ENCODE data around the gene NLK.

DNA sequence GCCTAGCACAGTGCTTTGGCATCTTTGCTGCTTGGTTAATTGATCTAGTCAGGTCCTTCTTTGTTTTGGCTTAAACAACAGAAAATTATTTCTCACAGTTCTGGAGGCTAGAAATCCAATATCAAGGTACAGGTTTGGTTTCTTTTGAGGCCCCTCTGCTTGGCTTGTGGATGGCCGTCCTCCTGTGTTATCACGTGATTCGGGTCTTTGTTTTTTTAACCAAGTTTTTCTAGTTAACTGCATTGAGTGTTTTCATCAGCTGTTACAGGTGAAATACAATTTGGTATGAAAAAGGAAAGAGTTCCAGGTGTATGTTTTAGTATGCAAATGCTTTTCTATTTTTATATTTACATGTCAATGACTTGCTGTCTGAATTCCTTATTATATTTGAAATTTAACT is 2.8 kb downstream of the NLK start:
- TF ChIP-seq POLR2AphosphoS5 (IDR thresholded peaks at IDR 0.05; ENCODE audit: low read length) (no peak), NRF1 (conservative IDR thresholded peaks at IDR 0.05; ENCODE audit: low read depth, low read length) (no peak), SPI1 (IDR thresholded peaks at IDR 0.05; ENCODE audit: borderline replicate concordance, insufficient read depth, low read depth, low read length) (no peak), POLR2A (IDR thresholded peaks at IDR 0.05; ENCODE audit: low read depth, low read length) (no peak), SIN3A (IDR thresholded peaks at IDR 0.05; ENCODE audit: low read depth, low read length) (no peak)
- TF ChIP-seq, protein P1, sequence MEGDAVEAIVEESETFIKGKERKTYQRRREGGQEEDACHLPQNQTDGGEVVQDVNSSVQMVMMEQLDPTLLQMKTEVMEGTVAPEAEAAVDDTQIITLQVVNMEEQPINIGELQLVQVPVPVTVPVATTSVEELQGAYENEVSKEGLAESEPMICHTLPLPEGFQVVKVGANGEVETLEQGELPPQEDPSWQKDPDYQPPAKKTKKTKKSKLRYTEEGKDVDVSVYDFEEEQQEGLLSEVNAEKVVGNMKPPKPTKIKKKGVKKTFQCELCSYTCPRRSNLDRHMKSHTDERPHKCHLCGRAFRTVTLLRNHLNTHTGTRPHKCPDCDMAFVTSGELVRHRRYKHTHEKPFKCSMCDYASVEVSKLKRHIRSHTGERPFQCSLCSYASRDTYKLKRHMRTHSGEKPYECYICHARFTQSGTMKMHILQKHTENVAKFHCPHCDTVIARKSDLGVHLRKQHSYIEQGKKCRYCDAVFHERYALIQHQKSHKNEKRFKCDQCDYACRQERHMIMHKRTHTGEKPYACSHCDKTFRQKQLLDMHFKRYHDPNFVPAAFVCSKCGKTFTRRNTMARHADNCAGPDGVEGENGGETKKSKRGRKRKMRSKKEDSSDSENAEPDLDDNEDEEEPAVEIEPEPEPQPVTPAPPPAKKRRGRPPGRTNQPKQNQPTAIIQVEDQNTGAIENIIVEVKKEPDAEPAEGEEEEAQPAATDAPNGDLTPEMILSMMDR (IDR thresholded peaks at IDR 0.05 in 2 of 3, conservative IDR thresholded peaks at IDR 0.05 in 1 of 3; ENCODE audit: control insufficient read depth in 2 of 3, extremely low read depth in 1 of 3, insufficient read depth in 1 of 3, low read depth in 3 of 3, low read length in 3 of 3), result no peak
- TF ChIP-seq, protein P2, sequence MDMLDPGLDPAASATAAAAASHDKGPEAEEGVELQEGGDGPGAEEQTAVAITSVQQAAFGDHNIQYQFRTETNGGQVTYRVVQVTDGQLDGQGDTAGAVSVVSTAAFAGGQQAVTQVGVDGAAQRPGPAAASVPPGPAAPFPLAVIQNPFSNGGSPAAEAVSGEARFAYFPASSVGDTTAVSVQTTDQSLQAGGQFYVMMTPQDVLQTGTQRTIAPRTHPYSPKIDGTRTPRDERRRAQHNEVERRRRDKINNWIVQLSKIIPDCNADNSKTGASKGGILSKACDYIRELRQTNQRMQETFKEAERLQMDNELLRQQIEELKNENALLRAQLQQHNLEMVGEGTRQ (IDR thresholded peaks at IDR 0.05; ENCODE audit: borderline replicate concordance, low read depth, low read length), result no peak; the same call in 1 of the 2 replicates

Data from GM12878 (cell line).